ENCODE results near the gene SUGP2.

SUGP2 gene

GRCh38 chr19:18995804-18996241 is 37.5 kb downstream of the SUGP2 start:
- no peak for DNase-seq
- TF ChIP-seq CTCF (IDR thresholded peaks at IDR 0.05) = peak in 1 of 2 experiments; percentile 14
- peaks cover 33 to 98% (median 73%) of the 10 kb centered on the region in 3 donors for H3K36me3 ChIP-seq
- no peaks in the 10 kb centered on the region for H3K27me3 ChIP-seq
- H3K4me3 ChIP-seq = no peak overlapping the region
- H3K9me3 ChIP-seq = no peaks in the 10 kb centered on the region
- intact Hi-C loops (cut with DNase I; ENCODE audit: low total_unique reads) = no loop called here
- H3K4me1 ChIP-seq = no peaks in the 10 kb centered on the region
- H3K27ac ChIP-seq = no peak overlapping the region

GRCh38 chr19:18993115-18993514 is 40.2 kb downstream of the SUGP2 start:
- no peak overlapping the region for H3K4me3 ChIP-seq
- H3K27me3 ChIP-seq = no peaks in the 10 kb centered on the region
- no peak for DNase-seq
- H3K4me1 ChIP-seq = no peaks in the 10 kb centered on the region
- H3K9me3 ChIP-seq = no peaks in the 10 kb centered on the region
- no peak for TF ChIP-seq CTCF (IDR thresholded peaks at IDR 0.05)
- intact Hi-C loops (cut with DNase I; ENCODE audit: low total_unique reads) = no loop called here
- H3K36me3 ChIP-seq = peaks cover 24 to 79% (median 55%) of the 10 kb centered on the region in 3 donors
- no peak overlapping the region for H3K27ac ChIP-seq

- DNase-seq = no peak
- Histone ChIP-seq H3K36me3 (peaks cover 24 to 75% (median 51%) of the 10 kb centered on the region in 3 donors), H3K4me1 (no peaks in the 10 kb centered on the region), H3K27ac (no peak overlapping the region), H3K4me3 (no peak overlapping the region), H3K9me3 (no peaks in the 10 kb centered on the region), H3K27me3 (no peaks in the 10 kb centered on the region)
- intact Hi-C loops (cut with DNase I; ENCODE audit: low total_unique reads) = no loop called here
- no peak for TF ChIP-seq CTCF (IDR thresholded peaks at IDR 0.05)
Observed at GRCh38 chr19:18992696-18993095, 40.6 kb downstream of the SUGP2 start.

- Histone ChIP-seq H3K27ac (no peak overlapping the region), H3K4me3 (no peak overlapping the region), H3K4me1 (no peaks in the 10 kb centered on the region), H3K9me3 (no peaks in the 10 kb centered on the region), H3K27me3 (no peaks in the 10 kb centered on the region), H3K36me3 (peaks cover 24 to 63% (median 44%) of the 10 kb centered on the region in 3 donors)
- intact Hi-C loops (cut with DNase I; ENCODE audit: low total_unique reads) = no loop called here
- no peak for TF ChIP-seq CTCF (IDR thresholded peaks at IDR 0.05)
- DNase-seq = no peak
Observed at GRCh38 chr19:18991468-18991867, 41.8 kb downstream of the SUGP2 start.

- Histone ChIP-seq H3K36me3 (peaks cover 24 to 58% (median 41%) of the 10 kb centered on the region in 3 donors), H3K4me3 (no peak overlapping the region), H3K27me3 (no peaks in the 10 kb centered on the region), H3K27ac (no peak overlapping the region), H3K4me1 (no peaks in the 10 kb centered on the region), H3K9me3 (no peaks in the 10 kb centered on the region)
- TF ChIP-seq CTCF (IDR thresholded peaks at IDR 0.05) = no peak
- intact Hi-C loops (cut with DNase I; ENCODE audit: low total_unique reads) = no loop called here
- DNase-seq = no peak
Observed at GRCh38 chr19:18991006-18991405, 42.3 kb downstream of the SUGP2 start.

GRCh38 chr19:18990128-18990708 is 43.1 kb downstream of the SUGP2 start:
- no peak overlapping the region for H3K4me3 ChIP-seq
- no peaks in the 10 kb centered on the region for H3K4me1 ChIP-seq
- no peaks in the 10 kb centered on the region for H3K27me3 ChIP-seq
- H3K27ac ChIP-seq = no peak overlapping the region
- no peak for TF ChIP-seq CTCF (IDR thresholded peaks at IDR 0.05)
- intact Hi-C loops (cut with DNase I; ENCODE audit: low total_unique reads) = no loop called here
- H3K36me3 ChIP-seq = peaks cover 24 to 51% (median 34%) of the 10 kb centered on the region in 3 donors
- DNase-seq = no peak
- no peaks in the 10 kb centered on the region for H3K9me3 ChIP-seq

All from tibial artery (tissue), 4 donors.